NCI-H2171 (cell line): ENCODE data around the gene LGALS4.
"Not testable (repeated sequence)": the region's sequence is repeated elsewhere in the genome, so short reads cannot be mapped to it uniquely, and the experiment has no call there.

Experiments
- DNase-seq: peaks from one replicate; lab custom pipeline; 2025; lab: John Stamatoyannopoulos, UW

Gene LGALS4

DNA sequence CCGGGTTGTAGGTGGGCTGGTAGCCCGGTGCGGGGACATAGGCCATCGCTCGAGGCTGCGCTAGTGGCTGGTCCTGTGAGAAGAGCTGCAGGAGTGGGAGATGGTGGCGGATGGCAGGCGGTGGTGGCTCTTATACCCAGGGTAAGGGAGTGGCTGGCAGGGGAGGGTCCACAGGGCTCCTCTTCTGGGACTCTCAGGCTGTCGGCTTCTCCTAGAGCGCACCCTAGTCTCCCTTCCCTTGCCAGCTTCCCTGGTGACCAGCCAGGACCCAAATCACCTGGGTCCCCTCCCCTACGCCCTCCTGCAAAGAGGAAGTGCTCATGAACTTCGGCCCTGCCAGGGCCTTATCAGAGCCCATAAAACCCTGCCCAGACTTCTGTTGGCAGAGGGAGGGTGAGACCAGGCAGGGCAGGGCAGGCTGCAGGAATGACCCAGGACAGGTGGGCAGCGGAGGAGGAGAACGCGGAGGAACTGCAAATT, at the start of gene LGALS4:
TSS of gene LGALS4 (minus strand) at position 105 of the 480 bp plus-strand sequence. CDS start at position 46, 59 bp downstream.
- DNase-seq = no peak

DNA sequence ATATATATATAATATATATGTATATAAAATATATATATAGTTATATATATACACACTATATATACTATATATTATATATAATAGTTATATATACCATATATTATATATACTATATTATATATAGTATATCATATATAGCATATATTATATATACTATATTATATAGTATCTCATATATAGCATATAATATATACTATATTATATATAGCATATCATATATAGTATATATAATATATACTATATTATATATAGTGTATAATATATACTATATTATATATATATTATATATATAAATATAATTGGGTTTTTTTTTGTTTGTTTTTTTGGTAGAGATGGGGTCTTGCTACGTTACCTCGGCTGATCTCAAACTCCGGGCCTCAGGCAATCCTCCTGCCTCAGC, 48.6 kb upstream of the LGALS4 start:
- no peak for DNase-seq

DNA sequence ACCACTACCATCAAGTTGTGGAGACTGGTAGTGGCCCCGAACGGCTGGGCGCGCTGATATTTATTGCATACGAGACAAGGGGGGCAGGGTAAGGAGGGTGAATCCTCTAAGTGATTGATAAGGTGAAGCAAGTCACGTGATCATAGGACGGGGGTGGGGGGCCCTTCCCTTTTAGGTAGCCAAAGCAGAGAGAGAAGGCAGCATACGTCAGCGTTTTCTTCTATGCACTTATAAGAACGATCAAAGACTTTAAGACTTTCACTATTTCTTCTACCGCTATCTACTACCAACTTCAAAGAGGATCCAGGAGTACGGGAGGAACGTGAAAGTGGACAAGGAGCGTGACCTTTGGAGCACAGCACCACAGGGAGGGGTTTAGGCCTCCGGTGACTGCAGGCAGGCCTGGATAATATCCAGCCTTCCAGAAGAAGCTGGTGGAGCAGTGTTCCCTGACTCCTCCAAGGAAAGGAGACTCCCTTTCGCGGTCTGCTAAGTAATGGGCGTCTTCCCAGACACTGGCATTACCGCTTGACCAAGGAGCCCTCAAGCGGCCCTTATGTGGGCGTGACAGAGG, 47.0 kb upstream of the LGALS4 start:
- not testable (repeated sequence) for DNase-seq

- no peak for DNase-seq
Measured at GRCh38 chr19:38856813-38857212, 44.1 kb upstream of the LGALS4 start.

- DNase-seq = not testable (repeated sequence)
Measured at GRCh38 chr19:38855751-38856150, 43.0 kb upstream of the LGALS4 start.

GRCh38 chr19:38854961-38855360, 42.2 kb upstream of the LGALS4 start:
- DNase-seq = not testable (repeated sequence)

- no peak for DNase-seq
Measured at GRCh38 chr19:38853214-38853613, 40.5 kb upstream of the LGALS4 start.

DNA sequence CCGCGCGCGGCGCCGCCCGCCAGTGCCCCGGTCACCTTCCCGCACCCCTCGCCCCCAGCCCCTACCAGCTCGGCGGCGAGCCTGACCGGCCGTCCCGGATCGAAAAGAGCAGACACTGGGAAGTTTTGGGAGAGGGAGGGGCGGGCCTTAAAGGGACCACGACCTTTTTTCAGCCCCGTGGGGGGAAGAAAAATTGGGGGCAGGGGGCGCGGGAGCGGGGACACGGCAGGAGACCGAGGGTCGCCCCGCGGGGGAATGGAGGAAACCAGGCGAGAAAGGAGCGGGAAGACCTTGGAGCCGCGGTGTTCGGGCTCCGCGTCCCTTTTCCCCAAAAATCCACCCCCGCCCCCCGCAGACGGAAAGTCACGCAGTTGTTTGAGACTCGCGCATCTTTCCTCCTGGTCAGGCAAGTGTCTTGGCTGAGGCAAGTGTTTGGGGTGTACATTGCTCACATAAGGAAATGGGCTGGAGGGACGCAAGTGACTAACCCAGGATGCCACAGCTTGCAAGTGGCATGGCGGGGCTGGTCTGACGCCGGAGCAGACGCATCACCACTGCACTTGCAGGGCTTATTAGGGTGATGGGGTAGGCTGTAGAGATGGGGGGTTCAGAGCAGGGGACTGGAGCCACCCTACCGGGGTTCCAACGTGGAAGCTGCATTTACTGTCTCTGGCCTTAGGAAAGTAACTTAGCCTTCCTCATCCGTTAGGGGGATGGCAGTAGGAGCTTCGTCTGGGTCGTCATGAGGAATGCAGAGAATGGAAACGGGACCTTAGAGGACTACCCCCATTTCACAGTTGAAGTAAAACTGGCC, 39.7 kb upstream of the LGALS4 start:
- DNase-seq = no peak

DNA sequence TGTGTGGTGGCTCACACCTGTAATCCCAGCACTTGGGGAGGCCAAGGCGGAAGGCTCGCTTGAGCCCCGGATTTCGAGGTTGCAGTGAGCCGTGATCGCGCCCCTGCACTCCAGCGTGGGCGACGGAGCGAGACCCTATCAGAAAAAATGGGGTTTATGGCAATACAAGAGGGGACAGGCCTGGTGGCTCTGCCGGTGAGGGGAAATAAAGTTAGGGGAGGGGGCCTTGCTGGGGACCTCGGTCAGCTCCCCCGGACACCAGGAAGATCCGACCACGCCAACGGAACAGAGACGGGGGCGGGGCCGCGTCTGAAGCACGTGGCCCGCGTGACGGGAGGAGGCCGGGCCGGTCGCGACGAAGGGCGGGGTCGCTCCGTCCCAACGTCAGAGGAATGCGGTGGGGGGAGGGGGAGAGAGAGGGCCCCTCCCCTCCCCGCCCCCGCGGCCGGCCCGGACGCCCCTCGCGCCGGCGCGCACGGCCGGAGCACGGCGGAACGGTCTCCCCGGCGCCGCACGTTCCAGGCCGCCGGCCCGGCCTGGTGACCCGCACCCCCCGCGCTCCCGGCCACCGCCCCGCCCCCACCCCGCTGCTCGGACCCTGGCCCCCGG, 39.0 kb upstream of the LGALS4 start:
- peak; percentile 89 for DNase-seq

- DNase-seq = no peak
Measured at GRCh38 chr19:38850976-38851621, 38.4 kb upstream of the LGALS4 start.

DNA sequence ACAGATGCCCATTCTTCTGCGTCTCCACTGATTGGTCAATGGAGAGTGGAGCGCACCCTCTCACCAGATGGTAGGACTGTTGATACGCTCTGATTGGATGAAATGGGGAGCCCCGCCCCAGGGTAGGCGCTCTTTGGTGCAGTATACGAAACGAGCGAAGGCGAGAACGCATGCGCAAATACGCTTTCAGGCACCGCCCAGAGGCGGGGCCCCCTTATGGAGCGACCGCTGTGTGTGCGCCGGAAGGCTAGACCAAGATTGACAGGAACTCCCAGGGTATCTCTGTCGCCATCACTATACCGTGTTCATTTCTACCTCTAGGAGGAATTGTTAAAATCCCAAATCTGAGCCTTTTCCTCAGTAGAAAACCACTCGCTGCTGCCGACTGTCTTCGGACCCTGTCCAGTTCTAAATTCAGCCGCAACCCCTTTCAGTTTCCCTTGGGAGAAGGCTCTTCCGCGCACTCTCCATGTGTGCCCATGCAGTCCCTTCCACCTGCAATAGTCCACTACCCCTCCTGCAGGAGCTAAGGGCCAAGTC, 37.8 kb upstream of the LGALS4 start:
- no peak for DNase-seq

DNA sequence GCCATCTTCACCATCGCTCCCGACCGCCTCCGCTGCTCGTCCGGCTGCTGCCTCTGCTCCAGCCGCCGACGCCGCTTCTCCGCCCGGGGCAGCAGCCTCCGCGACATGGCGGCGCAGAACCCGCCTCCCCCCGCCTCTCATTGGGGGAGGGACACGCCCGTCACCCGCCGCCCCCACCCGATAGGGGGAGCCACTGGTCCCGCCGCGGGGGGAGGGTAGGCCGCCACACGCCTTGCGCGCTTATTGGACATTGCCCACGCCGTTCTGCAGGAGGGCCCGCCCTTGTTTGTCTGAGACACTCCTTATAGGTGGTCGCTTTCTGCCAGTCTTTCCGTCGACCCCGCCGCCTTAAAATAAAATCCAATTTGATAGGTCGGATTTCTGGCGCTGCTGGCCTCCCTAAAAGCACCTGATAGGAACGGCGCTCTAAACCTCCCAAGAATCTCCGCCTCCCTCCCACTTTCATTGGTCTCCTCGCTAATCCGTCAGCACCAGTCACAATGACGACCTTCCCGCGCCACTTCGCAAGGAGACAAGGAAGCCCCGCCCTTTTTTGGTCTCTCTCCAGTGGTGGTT, 37.2 kb upstream of the LGALS4 start, which contains the start of gene HNRNPL:
TSS of gene HNRNPL (minus strand) at position 127 of the 576 bp plus-strand sequence. CDS start at position 107, 20 bp downstream.
- DNase-seq = peak; percentile 100

GRCh38 chr19:38849147-38849859, 36.6 kb upstream of the LGALS4 start:
- peak; percentile 96 for DNase-seq

DNA sequence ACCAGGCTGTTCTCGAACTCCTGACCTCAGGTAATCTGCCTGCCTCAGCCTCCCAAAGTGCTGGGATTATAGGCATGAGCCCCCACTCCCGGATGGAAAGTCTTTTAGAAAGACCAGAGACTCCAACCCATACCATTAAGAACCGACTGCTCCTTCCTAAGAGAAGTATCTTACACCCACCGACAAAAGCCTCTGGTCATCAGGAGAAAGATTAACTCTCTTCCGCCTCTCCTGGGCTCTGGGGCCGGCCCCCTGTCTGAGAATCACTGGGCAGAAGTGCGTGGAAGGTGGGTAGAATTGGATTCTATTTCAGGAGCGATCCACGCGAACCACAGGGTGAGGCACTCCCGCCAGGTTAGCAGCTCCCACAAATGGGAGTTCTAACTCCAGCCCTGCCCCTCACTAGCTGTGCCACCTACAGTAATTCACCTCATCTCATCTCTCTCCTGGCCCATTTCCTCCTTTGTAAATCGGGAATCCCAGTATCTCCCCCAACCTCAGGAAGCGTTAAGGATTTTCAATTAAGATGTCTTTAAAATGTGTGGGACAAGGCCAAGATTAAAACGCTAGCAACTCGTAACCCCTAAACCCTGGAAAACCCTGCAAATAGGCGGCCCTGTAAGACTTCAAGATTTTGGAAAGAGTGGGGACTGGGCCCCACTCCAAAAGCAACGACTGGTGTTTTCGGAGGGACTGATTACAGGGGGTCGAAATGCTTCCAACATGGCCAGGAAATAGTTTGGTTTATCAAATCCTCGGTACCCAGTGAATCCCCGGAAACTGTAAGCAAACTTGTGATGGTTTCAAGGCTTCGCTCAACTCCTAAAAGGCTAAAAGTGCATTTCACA, 35.8 kb upstream of the LGALS4 start:
- no peak for DNase-seq

DNA sequence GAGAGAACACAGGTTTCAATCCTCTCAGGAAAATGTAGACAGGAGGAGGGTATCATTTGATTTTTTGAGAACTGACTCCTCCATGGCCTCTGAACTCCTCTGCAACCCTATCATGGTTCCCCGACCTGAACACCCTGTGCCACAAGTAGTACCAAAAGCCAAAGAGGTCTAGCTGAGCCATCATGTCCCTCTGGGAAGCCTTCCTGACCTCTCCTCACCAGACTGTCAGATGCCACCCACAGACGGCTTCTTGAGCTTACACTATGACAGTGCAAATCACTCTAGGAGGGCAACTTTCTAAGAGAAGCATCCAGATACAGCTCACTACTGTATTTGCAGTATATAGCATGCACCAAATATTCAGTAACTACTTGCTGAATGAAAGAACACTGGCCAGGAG, 33.4 kb upstream of the LGALS4 start:
- no peak for DNase-seq

- no peak for DNase-seq
Measured at GRCh38 chr19:38845374-38846024, 32.8 kb upstream of the LGALS4 start.

GRCh38 chr19:38844093-38844686, 31.4 kb upstream of the LGALS4 start:
- DNase-seq = no peak

DNA sequence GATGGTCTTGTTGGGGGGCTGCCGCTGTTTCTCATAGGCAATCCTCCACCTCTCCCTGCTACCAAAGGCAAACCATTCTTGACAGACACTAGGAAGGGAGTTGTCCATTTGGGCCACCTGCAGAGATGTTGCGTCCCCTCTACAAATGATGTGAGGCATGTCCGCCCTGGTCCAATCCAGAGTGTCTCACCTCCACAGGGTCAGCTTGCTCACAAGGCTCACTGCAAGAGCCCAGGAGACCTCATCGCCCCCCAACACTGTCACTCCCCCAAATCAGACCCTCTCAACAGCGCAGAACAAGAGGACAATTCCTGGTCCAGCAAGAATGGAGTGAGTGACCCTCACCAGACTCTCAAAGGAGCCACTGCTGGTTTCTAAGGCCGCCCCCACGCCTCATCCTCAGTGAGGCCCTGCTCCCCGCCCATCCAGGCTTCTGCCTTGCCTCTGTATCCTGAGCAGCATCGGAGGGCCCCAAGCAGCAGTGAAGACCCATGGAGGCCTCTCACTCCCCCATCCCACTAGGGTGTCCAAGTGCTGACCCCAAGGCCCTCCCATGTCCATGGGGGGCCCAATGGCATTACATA, 30.5 kb upstream of the LGALS4 start:
- DNase-seq = no peak
